Stimulated activated CD4-positive, alpha-beta T cell treated with anti-CD3 and anti-CD28 coated beads, Interleukin-4, amount 100 ng/mL, for 24 hours (primary cell): ENCODE measurements around the gene TFF1.

ENCODE experiments used
- DNase-seq: peaks from one replicate; pipeline ENCODE4 v3.0.0-alpha.2; 2020

TFF1 gene

DNA sequence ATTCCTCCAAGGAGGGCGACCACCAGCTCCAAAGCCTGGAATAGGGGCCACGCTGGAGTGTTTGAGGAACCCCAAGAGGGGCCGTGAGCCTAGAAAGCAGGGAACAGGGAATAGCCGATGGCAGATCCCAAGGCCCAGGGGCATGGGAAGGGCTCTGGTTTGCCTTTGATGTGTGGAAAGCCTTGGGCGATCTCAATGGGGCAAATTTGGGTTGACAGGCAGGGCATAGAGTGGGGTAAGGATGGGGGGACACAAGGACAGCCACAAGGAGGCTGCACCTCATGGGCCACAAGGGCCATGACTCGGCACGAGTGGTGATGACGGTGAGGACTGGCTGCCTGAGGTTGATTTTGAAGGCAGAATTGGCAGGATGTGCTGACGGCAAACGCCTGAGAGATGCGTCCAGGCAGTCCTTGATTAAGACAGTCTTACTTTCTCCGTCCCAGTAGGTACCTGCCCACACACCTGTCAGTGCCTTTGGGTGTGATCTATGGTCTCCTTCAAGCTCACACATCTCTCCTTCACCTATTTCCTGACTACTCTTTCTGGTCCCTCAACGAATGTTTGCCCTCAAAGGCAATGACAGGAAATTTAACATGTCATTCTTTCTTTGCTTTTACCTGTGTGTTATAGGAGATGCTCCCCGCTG lies 31.5 kb upstream of the TFF1 start:
- no peak for DNase-seq

DNA sequence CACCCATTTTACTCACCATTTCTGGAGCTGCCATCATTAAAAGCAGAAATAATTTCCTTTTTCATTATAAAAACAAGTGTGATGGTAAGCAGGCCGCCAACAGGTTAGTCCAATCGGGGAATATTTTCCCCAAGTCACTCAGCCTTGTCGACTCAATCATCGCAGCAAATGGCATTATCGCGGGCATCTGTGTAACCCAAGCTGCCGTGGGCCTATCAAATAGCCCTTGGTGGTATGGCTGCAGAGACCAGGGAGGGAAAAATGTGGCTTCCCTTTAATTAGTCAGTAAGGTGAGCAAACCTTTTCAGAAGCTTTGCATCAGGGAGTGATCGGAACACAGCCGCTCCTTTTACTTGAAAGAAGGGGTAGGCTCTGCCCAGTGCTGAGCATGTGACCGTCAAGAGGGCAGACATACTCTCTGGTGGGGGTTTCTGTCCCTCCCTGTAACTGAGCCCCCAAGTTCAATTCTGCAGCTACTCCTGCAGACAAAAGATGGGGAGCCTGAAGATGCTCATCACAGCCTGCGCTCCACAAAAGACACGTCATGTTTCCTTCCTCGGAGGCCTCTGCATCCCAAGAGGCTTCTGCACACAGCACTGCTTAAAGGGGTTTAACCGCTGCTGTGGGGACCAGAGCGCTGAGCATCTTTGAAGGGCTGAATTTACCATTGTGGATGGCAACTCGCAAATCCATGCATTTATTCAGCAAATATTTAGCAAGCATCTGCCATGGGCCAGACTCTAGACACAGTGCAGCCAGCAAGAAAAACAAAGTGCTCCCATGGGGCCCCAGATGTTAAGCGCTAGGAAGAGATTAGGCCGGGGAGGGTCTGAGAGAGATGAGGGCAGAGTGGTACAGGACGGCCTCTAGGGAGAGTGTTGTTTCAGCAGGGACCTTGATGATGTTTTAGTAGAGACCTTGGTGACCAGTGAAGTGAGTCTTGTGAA lies 30.7 kb upstream of the TFF1 start:
- DNase-seq, result no peak

DNA sequence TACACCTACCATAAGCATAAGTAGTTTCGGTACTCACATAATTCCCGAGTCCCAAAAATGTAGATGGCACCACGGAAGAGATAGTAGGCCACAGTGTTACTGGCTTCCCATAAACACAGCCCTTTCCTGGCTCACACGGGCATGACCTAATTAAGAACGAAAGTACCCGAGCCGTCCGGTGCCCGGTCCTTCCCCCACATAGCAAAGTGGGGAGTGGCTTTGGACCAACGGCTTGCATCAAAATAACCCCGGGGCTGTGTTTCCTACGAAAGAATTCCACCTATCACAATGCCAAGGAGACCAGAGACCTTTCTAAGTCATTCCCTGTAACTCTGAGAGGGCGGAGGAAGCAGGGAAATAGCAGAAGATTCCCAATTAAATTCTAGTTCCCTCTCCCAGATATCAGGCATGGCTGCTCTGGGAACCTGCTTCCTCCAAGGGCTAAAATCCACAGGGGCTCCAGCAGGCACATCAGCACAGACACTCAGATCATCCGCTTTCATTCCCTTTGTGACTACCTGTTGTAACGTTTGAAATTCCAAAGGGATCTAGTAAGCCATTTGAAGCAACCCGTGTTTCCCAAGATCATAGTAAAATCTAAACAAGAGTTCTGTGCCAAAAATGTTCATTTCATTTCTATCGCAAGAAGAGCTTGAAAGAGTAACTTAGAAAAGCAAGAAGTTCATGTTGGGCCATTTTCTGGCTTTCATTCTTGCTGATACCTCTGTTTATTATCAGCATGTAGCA lies 29.7 kb upstream of the TFF1 start, which contains the start of gene TMPRSS3:
TSS of gene TMPRSS3 (minus strand) at position 148 of the 747 bp plus-strand sequence. CDS start 635 bp downstream, outside the sequence.
- DNase-seq, result no peak

- no peak for DNase-seq
Observed at GRCh38 chr21:42395302-42395701, 29.0 kb upstream of the TFF1 start.

DNA sequence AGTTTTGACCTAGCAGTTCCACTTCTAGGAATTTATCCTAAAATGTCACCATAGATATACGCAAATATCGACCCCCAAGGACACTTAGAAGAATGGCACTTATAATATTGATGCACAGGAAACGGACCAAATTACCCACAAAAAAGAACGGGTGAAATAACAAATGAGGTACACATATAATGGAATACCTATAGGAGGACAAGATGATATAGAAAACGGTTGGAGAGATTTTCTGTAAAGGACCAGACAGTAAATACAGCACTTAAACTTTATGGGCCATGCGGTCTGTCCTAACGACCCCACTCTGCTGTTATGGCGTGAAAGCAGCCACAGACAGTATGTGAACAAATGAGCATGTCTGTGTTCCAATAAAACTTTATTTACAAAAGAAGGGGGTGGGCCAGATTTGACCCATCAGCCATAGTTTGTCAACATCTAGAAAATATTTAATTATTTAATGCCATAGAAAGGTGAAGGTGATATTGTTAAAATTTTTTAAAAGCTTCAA lies 27.2 kb upstream of the TFF1 start:
- DNase-seq, result no peak

DNA sequence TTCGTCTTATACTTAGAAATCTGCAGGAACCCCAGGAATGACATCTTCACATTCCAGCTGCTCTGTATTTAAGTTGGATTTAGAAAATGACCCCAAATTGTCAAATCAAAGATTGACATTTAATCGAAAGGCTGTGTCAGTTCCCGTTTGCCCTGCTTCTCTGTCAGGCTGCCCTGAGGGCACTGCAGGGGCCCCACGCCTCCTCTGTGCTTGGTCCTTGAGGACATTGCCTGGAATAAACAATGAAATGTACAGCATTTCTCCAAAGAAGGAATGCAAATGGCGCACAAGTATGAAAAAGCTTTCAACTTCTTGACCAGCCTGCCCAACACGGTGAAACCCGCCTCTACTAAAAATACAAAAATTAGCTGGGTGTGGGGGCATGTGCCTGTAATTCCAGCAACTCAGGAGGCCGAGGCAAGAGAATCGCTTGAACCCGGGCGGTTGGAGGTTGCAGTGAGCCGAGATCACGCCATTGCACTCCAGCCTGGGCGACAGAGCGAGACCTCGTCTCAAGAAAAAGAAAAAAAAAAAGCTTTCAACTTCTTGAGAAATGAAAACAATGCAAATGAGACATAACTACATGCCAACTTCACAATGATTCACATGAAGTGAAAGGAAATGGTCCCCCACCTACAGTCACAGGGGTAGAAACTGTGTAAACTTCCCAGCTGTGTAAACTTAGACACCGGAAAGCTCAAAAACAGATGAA lies 26.6 kb upstream of the TFF1 start:
- DNase-seq, result peak; percentile 45

DNA sequence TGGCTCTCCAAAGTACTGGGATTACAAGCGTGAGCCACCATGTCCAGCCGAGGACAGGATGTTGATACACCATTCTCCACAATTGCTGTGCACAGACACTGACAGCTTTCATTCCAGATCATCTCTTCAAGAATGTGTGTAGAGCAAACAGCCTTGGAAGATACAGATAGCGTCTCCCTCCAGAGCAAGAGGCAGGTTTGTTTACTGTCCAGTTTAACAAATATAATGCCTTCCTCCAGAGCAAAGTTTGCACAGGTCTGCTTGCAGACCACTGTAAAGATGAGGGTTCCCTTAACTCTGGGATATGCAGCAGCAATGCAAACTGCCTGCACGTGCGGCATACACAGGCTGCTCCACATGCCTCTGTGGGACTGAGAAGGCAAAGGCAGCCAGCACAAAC lies 25.0 kb upstream of the TFF1 start:
- no peak for DNase-seq

DNA sequence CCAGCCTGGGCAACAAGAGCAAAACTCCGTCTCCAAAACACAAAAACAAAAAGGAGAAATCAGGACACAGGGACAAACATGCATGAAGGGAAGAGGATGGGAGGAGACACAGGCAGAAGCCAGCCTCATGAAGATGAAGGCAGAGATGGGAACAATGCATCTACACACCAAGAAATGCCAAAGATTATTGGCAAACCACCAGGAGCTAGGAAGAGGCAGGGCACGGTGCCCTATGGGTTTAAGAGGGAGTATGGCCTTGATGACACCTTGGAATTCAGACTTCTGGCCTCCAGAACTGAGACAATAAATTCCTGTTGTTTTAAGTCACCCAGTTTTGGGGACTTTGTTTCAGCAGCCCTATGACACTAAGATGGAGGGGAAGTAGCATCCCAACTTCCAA lies 24.4 kb upstream of the TFF1 start:
- no peak for DNase-seq

GRCh38 chr21:42390193-42390592 lies 23.9 kb upstream of the TFF1 start:
- DNase-seq, result no peak

DNA sequence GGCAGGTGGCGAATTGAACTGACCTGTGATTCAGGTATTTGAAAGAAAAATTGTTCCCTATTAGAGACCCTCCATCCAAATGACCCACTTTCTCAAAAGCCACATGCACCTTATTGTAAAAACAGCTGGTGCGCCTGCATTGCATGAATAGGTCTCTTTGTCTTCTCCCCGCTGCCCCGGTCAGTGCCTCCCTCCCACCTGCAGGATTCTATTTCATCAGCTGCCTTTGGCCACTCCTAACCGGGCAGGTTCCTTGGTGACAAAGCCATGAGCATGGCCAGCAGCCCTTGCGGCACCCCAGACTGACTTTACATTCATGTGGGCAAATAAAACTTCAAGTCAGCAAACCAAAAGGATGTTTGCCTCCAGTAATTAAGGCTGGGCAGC lies 23.1 kb upstream of the TFF1 start:
- DNase-seq, result no peak

DNA sequence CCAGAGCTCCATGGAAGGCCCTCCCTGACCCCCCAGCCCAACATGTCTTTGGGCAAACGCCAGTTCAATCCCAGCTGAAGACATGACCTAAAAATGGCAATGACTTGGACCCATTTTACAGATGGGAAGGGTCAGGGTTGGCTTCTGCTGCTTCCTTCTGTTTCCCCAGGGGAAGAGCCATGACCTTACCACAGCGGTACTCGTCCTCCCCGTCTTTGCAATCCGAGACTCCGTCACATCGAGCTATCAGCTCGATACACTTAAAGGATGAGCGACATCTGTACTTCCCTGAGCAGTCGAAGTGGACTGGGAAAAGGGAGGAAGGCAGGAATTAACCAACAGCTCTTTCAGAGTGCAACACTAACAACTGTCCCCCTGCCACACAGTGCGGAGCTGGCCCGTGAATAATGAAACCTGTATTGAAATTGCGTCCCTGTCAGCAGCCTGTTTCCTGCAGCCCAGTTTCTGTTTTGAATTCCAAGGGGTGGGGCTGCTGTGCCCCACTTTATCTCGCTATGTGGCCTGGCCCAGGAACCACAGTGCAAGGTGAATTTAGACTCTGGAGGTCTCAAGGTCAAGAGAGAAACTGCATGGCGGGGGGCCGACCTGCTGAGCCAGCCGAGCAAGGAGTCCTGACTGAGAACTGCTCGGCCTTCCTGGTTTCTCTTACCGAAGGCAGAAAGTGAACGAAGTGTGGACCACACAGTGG lies 22.6 kb upstream of the TFF1 start:
- no peak for DNase-seq

GRCh38 chr21:42387843-42388340 lies 21.6 kb upstream of the TFF1 start:
- DNase-seq, result no peak

GRCh38 chr21:42387164-42387563 lies 20.8 kb upstream of the TFF1 start:
- no peak for DNase-seq

- no peak for DNase-seq
Observed at GRCh38 chr21:42386034-42386591, 19.8 kb upstream of the TFF1 start.

DNA sequence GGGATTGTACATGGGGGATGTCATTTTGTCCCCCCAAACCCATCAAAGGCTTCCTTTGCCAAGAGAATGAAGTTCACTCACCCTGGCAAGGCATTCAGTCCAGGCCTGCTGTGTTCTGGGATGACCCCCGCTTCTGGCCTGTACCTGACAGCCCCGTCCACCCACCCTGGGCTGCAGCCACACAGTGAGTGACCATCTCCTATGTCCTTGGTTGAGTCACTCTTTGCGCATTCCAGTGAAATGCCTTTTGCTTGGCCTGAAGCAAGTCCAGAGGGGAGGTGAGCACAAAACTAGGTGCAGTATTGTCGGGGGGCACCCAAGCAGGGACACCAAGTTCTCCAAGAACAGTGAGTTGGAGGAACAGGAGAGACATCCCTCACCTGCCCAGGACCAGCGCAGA lies 19.3 kb upstream of the TFF1 start:
- no peak for DNase-seq

GRCh38 chr21:42384989-42385388 lies 18.7 kb upstream of the TFF1 start:
- DNase-seq, result no peak

DNA sequence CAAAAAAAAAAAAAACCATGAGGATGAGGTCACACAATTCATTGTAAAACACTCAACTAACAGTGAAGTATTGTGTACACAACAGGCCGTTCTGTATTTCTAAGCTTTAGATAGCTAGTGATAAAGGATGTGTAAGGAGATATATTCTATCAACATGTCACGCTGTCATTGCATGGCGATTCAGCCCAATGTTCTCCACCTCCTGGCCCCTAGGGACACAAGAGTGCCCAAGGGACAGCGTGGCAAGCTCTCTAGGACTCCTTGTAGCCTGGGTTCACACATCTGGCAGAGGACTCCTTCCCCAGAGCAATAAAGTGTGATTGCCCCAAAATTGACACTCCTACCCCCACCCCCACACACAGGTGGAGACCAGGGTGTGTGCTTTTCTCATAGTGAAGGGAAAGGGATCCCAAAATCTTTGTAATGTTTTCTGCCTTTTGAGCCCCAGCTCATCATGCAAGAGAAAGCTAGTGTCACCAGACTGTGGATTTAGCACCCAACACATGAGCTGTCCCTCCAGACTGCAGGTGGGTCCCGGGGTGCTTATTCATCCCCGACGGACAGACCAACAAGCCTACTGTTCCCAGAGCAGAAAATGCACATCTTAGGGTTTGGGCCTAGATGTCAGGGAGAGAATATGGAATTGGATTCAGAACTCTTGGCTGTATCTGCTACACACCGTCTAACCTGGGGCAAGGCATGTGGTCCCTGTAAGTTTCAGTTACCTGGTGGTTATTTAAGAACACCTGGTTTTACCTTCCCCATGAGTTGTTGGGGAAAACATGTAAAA lies 18.0 kb upstream of the TFF1 start:
- DNase-seq, result no peak

DNA sequence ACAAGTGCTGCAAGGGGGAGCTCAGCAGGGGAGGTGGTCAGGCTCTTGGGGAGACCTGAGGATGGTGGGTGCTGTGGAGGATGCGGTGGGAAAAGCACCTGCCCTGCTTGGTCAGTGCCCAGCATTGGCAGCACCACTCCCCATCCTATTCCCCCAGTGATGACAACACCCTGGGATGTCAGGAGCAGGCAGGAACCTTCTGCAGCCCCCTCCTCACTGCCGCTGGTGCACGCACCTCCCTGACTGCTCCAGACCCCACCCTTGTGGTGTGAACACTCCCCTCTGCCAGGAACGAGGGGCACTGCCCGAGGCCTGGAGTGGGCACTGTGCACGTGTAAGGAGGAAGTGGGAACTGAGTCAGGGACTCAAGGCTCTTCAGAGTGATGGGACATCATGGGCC lies 17.0 kb upstream of the TFF1 start:
- DNase-seq, result no peak

DNA sequence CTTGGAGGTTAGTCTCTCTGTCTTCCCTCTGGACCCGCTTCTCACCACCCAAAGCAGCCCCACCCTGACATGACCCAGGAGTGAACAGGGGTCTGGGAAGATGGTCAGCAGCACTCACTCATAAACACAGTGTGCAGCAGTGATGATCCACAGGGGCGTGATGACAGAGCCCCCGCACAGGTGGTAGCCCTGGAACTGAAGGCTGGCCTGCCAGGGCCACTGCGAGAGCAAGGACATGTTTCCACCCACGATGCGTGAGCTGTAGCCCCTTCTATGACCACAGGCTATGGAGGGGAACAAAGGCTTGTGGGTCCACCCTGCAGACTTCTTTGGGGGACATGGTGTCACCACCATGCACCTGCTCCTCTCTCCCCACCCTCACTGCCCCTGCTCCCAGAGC lies 16.6 kb upstream of the TFF1 start:
- DNase-seq, result no peak

- peak; percentile 20 for DNase-seq
Observed at GRCh38 chr21:42381347-42381984, 15.1 kb upstream of the TFF1 start.
